ES-I3 (cell line): ENCODE data around the gene UTP3.
"Not testable (repeated sequence)": the region's sequence is repeated elsewhere in the genome, so short reads cannot be mapped to it uniquely, and the experiment has no call there.

ENCODE experiments used
- H3K36me3 ChIP-seq: 2 replicates; pipeline ENCODE4 v1.6.1; 2013; ENCODE audit warnings: mild to moderate bottlenecking, low read length, control low read depth, moderate library complexity; ENCODE audit not compliant: insufficient read depth
- H3K4me1 ChIP-seq: 2 replicates; pipeline ENCODE4 v1.6.1; 2013; ENCODE audit warnings: mild to moderate bottlenecking, control low read depth, low read length; ENCODE audit not compliant: insufficient read depth
- H3K9ac ChIP-seq: 2 replicates; pipeline ENCODE4 v1.6.1; 2013; ENCODE audit warnings: low read depth, mild to moderate bottlenecking, low read length, moderate library complexity
- H3K9me3 ChIP-seq: 2 replicates; pipeline ENCODE4 v1.6.1; 2013; ENCODE audit warnings: mild to moderate bottlenecking, low read length, moderate library complexity; ENCODE audit not compliant: control insufficient read depth, insufficient read depth

UTP3 gene

DNA sequence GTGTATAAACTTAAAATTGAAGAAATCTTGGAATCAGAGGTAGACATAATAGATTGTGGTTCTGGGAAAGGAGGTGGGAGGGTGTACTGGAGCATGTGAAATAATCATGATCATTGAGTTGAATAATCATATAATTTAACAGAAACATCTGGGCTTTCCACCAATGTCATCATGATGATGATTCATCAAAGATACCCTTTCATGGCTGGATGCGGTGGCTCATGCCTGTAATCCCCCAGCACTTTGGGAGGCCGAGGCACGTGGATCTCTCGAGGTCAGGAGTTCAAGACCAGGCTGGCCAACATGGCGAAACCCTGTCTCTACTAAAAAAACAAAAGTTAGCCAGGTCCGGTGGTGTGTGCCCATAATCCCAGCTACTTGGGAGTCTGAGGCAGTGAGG, 26.8 kb downstream of the UTP3 start:
- Histone ChIP-seq H3K4me1 (peaks cover 18% of the 10 kb centered on the region), H3K9ac (no peak overlapping the region), H3K36me3 (no peaks in the 10 kb centered on the region), H3K9me3 (no peaks in the 10 kb centered on the region)

- Histone ChIP-seq H3K9ac (no peak overlapping the region), H3K36me3 (no peaks in the 10 kb centered on the region), H3K4me1 (peaks cover 17% of the 10 kb centered on the region), H3K9me3 (no peaks in the 10 kb centered on the region)
Measured at GRCh38 chr4:70718811-70719604, 30.7 kb downstream of the UTP3 start.

GRCh38 chr4:70721747-70722146, 33.4 kb downstream of the UTP3 start, which contains the start of gene RUFY3:
Gene RUFY3 (plus strand): TSS chr4:70721964. CDS start chr4:70722574, 610 bp downstream.
- H3K36me3 ChIP-seq: no peaks in the 10 kb centered on the region
- peaks cover 12% of the 10 kb centered on the region; the same call in 1 of the 2 replicates for H3K4me1 ChIP-seq
- H3K9me3 ChIP-seq: no peaks in the 10 kb centered on the region
- H3K9ac ChIP-seq: peak within 1 kb of the TSS; percentile 7; the same call in 1 of the 2 replicates

- Histone ChIP-seq H3K4me1 (peaks cover 12% of the 10 kb centered on the region; the same call in 1 of the 2 replicates), H3K36me3 (no peaks in the 10 kb centered on the region), H3K9ac (peak overlapping the region; percentile 7; the same call in 1 of the 2 replicates), H3K9me3 (no peaks in the 10 kb centered on the region)
Measured at GRCh38 chr4:70722199-70722791, 34.0 kb downstream of the UTP3 start.

DNA sequence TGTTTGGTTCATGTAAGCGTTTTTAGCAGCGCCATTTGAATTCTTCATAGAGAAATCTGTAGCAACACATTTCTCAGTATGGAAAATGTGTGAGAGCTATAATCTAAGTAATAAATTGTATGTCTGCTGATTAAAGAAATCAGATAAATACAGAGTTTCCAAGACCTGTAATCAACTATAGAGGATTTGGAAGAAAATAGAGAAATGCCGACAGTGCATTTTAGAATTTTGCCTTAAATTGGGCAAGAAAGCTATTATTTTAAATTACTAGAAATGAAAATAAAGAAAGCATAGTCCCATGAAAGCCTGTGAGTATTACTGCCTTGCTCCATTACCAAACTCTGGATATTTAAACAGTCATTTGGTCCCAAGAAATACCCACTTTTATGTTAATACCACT, 36.1 kb downstream of the UTP3 start:
- Histone ChIP-seq H3K4me1 (peaks cover 12% of the 10 kb centered on the region; the same call in 1 of the 2 replicates), H3K9me3 (no peaks in the 10 kb centered on the region), H3K9ac (no peak overlapping the region), H3K36me3 (no peaks in the 10 kb centered on the region)

- H3K9me3 ChIP-seq: no peaks in the 10 kb centered on the region
- H3K9ac ChIP-seq: no peak overlapping the region
- no peaks in the 10 kb centered on the region for H3K36me3 ChIP-seq
- peaks cover 12% of the 10 kb centered on the region; the same call in 1 of the 2 replicates for H3K4me1 ChIP-seq
Measured at GRCh38 chr4:70725633-70726032, 37.3 kb downstream of the UTP3 start.

GRCh38 chr4:70726515-70726914, 38.2 kb downstream of the UTP3 start:
- not testable (repeated sequence) for H3K36me3 ChIP-seq, H3K9ac ChIP-seq, H3K9me3 ChIP-seq
- H3K4me1 ChIP-seq: peaks cover 12% of the 10 kb centered on the region; the same call in 1 of the 2 replicates

GRCh38 chr4:70728091-70728490, 39.8 kb downstream of the UTP3 start:
- no peaks in the 10 kb centered on the region for H3K9me3 ChIP-seq
- H3K36me3 ChIP-seq: no peaks in the 10 kb centered on the region
- H3K4me1 ChIP-seq: no peaks in the 10 kb centered on the region
- no peak overlapping the region for H3K9ac ChIP-seq

GRCh38 chr4:70732878-70733277, 44.5 kb downstream of the UTP3 start:
- not testable (repeated sequence) for H3K4me1 ChIP-seq, H3K36me3 ChIP-seq, H3K9ac ChIP-seq, H3K9me3 ChIP-seq

DNA sequence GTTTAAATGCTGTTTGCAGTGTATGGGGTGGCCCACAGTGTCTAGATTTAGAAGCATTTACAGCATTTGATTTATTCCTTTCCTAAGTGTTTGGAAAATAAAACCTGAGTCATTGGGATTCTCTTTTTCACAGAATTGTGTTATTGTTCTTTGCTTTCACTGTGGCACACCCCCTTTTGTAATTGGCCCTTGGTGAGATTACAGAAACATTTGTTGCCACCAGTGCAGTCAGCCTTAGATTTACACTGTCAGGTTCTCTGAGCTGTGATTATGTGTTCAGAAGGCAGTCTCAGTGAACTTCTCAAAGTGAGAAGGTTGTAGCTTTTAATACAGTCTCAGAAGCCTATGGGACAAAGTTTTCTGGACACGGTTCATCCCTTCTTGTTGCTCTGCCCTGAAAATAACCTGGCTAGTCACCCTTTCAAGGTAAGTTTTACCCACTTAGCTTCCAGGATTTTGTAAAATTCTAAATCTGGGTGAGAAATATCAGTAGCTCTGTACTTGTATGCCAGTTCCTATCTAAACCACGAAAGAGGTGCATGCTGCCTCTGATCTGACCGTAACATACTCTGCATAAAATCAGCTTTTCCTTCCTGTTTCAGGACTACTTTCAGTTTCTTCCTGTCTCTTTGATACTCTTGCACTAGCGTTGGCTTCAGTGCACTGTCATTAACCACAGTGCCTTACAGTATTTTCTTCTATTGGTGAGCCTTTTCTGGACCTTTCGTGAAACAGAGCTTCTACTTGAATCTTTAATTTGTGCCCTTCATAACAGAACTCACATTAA, 46.0 kb downstream of the UTP3 start:
- H3K9ac ChIP-seq: no peak overlapping the region

DNA sequence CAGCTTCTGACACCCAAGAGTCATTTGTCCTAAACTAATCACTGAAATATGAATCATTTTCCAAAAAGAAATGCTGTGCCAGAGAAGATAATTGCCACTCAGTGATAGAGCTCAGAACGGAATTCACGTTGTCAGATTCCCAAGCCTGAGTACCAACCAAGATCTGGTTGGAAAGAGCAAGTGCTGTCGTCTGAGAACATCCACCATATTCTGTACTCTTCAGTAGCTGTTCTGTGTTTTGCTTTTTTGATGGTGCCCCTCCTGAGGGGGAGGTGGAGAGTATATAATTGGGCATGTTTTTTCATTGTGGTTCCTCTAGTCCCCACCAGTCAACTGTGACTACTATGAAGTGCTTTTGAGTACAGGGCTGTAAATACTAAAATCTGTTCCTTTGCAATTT, 46.6 kb downstream of the UTP3 start:
- peaks cover 15% of the 10 kb centered on the region for H3K4me1 ChIP-seq
- H3K9me3 ChIP-seq: no peaks in the 10 kb centered on the region
- no peaks in the 10 kb centered on the region for H3K36me3 ChIP-seq
- H3K9ac ChIP-seq: no peak overlapping the region

More for the DNA sequence above, 46.0 kb downstream of the UTP3 start:
- Histone ChIP-seq H3K36me3 (no peaks in the 10 kb centered on the region), H3K9me3 (no peaks in the 10 kb centered on the region), H3K4me1 (peaks cover 12% of the 10 kb centered on the region)

- not testable (repeated sequence) for H3K9me3 ChIP-seq, H3K9ac ChIP-seq, H3K36me3 ChIP-seq
- H3K4me1 ChIP-seq: peaks cover 15% of the 10 kb centered on the region
Measured at GRCh38 chr4:70735915-70736314, 47.6 kb downstream of the UTP3 start.

- Histone ChIP-seq H3K9ac (no peak overlapping the region), H3K4me1 (peaks cover 23% of the 10 kb centered on the region), H3K9me3 (no peaks in the 10 kb centered on the region), H3K36me3 (no peaks in the 10 kb centered on the region)
Measured at GRCh38 chr4:70737006-70737405, 48.7 kb downstream of the UTP3 start.

DNA sequence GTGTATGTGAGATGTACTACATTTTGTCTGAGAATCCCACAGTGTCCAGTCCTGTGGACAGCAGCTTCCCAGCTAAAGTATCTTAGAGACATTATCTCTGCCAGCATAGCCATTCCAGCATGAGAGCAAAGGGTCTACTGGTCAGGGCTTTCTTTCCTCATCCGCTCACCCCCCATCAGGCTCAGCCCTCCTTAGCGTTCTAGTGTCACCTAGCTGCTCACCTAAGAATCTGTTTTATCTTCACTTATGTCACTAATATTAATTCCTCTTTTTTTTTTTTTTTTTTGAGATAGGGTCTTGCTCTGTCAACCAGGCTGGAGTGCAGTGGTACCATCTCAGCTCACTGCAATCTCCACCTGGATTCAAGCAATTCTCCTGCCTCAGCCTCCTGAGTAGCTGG, 49.1 kb downstream of the UTP3 start:
- H3K9me3 ChIP-seq: no peaks in the 10 kb centered on the region
- no peak overlapping the region for H3K9ac ChIP-seq
- H3K4me1 ChIP-seq: peaks cover 23% of the 10 kb centered on the region
- no peaks in the 10 kb centered on the region for H3K36me3 ChIP-seq
